Measurements from ENCODE around the gene GPR63.
"Not testable (repeated sequence)": the region's sequence is repeated elsewhere in the genome, so short reads cannot be mapped to it uniquely, and the experiment has no call there.

The GPR63 gene

GRCh38 chr6:96837081-96837971 lies at the start of gene GPR63:
Gene GPR63, minus strand, starts transcription at chr6:96837477. Its CDS starts 37,746 bp downstream, at chr6:96799731.
- ChIA-PET CTCF (interaction anchor here (3.1 kb wide), 1 partner anchor 12 kb away, joined by 12 read pairs; no protein-coding TSS in a partner anchor), POLR2A (no interaction called here)
- DNase-seq (ENCODE audit: extremely low spot score): peak; percentile 92
- TF ChIP-seq, protein P1, sequence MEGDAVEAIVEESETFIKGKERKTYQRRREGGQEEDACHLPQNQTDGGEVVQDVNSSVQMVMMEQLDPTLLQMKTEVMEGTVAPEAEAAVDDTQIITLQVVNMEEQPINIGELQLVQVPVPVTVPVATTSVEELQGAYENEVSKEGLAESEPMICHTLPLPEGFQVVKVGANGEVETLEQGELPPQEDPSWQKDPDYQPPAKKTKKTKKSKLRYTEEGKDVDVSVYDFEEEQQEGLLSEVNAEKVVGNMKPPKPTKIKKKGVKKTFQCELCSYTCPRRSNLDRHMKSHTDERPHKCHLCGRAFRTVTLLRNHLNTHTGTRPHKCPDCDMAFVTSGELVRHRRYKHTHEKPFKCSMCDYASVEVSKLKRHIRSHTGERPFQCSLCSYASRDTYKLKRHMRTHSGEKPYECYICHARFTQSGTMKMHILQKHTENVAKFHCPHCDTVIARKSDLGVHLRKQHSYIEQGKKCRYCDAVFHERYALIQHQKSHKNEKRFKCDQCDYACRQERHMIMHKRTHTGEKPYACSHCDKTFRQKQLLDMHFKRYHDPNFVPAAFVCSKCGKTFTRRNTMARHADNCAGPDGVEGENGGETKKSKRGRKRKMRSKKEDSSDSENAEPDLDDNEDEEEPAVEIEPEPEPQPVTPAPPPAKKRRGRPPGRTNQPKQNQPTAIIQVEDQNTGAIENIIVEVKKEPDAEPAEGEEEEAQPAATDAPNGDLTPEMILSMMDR (IDR thresholded peaks at IDR 0.05; ENCODE audit: control extremely low read depth, extremely low read depth, low read depth, missing control alignments): no peak

- CTCF ChIA-PET: interaction anchor here (1.5 to 2.6 kb wide), 2 partner anchors 11 to 19 kb away, joined by 3 to 14 read pairs; partner anchors contain the start of gene NDUFAF4
- POLR2A ChIA-PET: no interaction called here
- TF ChIP-seq, protein P1 (IDR thresholded peaks at IDR 0.05; ENCODE audit: control extremely low read depth, extremely low read depth, low read depth, missing control alignments): no peak
- DNase-seq (ENCODE audit: extremely low spot score): no peak
Observed at GRCh38 chr6:96886519-96886918, 49.2 kb upstream of the GPR63 start.

DNA sequence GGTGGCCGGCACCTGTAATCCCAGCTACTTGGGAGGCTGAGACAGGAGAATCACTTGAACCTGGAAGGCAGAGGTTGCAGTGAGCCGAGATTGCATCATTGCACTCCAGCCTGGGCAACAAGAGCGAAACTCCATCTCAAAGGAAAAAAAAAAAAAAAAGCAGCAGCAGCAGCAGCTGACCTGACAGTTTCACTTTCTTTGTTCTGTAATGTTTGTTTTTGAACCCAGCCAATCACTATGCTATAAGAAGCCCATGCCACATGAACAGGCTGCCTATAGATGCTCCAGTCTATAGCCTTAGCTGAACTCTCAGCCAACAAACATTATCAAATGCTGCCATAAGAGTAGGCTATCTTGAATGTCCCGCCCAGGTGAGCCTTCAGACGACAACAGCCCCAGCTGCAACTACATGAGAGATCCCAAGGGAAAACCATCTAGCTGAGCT lies 47.9 kb upstream of the GPR63 start:
- POLR2A ChIA-PET: not testable (repeated sequence)
- peak; percentile 14 for DNase-seq (ENCODE audit: extremely low spot score)
- CTCF ChIA-PET: interaction anchor here (0.8 to 2.6 kb wide), 4 partner anchors 10 to 258 kb away, joined by 3 to 14 read pairs (median 4); partner anchors contain the start of gene NDUFAF4

- ChIA-PET POLR2A (no interaction called here), CTCF (interaction anchor here (0.8 to 1.5 kb wide), 3 partner anchors 18 to 20 kb away, joined by 3 to 4 read pairs (median 3); no protein-coding TSS in a partner anchor)
- TF ChIP-seq, protein P1 (IDR thresholded peaks at IDR 0.05; ENCODE audit: control extremely low read depth, extremely low read depth, low read depth, missing control alignments): no peak
- no peak for DNase-seq (ENCODE audit: extremely low spot score)
Observed at GRCh38 chr6:96878143-96878542, 40.9 kb upstream of the GPR63 start.

- DNase-seq (ENCODE audit: extremely low spot score): no peak
- POLR2A ChIA-PET: no interaction called here
- CTCF ChIA-PET: no interaction called here
- TF ChIP-seq, protein P1 (IDR thresholded peaks at IDR 0.05; ENCODE audit: control extremely low read depth, extremely low read depth, low read depth, missing control alignments): no peak
Observed at GRCh38 chr6:96876886-96877545, 39.7 kb upstream of the GPR63 start.

DNA sequence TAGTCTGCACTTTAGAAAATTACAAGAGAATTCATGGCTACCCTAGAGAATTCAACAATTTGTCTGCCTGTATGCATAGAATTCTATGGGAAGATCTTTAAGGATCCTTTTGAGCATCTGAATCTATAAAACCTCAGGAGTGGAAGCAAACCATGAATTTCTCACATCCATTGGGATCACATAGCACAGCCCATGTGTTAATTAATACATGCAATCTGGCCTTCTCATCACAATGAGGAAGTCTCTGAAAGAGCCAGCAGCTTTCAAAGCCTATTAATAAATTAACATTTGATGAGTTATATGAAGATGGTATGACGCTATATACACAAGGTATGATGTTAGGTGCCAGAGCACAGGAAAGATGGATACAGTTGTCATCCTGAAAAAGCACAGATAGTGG lies 35.7 kb upstream of the GPR63 start:
- DNase-seq (ENCODE audit: extremely low spot score): no peak
- CTCF ChIA-PET: no interaction called here
- TF ChIP-seq, protein P1 (IDR thresholded peaks at IDR 0.05; ENCODE audit: control extremely low read depth, extremely low read depth, low read depth, missing control alignments): no peak
- POLR2A ChIA-PET: no interaction called here

All from GM10248 (cell line).